Measurements from ENCODE around the gene SRPK3. TPM values are rescaled to one million over a fixed set of nuclear protein-coding genes. Genes with fewer than 3 reads are reported as not detected.

SRPK3 gene
- polyA plus RNA-seq, 1 donor (not counting 4 experiments of a cell fraction or from before 2014, with no cell fraction given) = 0.10 TPM

GRCh38 chrX:153735274-153735673, 45.6 kb upstream of the SRPK3 start:
- no peaks in the 10 kb centered on the region for H4K20me1 ChIP-seq (ENCODE audit: control insufficient read depth, extremely low read depth, insufficient read depth, low read length)
- FAIRE-seq = no peak
- dilution Hi-C loops (cut with MboI; ENCODE audit: extremely low pct_ligation_motif_present, low sequenced_read_pairs) = no loop called here

GRCh38 chrX:153736071-153736820, 44.6 kb upstream of the SRPK3 start:
- Histone ChIP-seq H2AFZ (ENCODE audit: control insufficient read depth, low read length) (no peak overlapping the region), H3K9me3 (ENCODE audit: control insufficient read depth, low read depth, low read length) (no peaks in the 10 kb centered on the region), H3K4me1 (ENCODE audit: control insufficient read depth, extremely low read depth, insufficient read depth, low read length) (peaks cover 16% of the 10 kb centered on the region), H3K4me3 (ENCODE audit: control insufficient read depth in 2 of 3, extremely low read depth in 1 of 3, insufficient read depth in 2 of 3, low read depth in 1 of 3, low read length in 3 of 3) (no peak overlapping the region), H3K36me3 (ENCODE audit: control insufficient read depth in 2 of 2, extremely low read depth in 1 of 2, insufficient read depth in 2 of 2, low read length in 2 of 2) (no peaks in the 10 kb centered on the region), H3K4me2 (ENCODE audit: control insufficient read depth, extremely low read depth, insufficient read depth, low read depth, low read length) (no peak overlapping the region), H4K20me1 (ENCODE audit: control insufficient read depth, extremely low read depth, insufficient read depth, low read length) (no peaks in the 10 kb centered on the region), H3K27ac (ENCODE audit: control insufficient read depth, insufficient read depth, low read length) (no peak overlapping the region), H3K9me1 (ENCODE audit: control insufficient read depth, extremely low read depth, insufficient read depth, low read length) (no peaks in the 10 kb centered on the region), H3K9ac (ENCODE audit: control insufficient read depth, extremely low read depth, insufficient read depth, low read length) (no peak overlapping the region), H3K27me3 (ENCODE audit: control insufficient read depth, extremely low read depth, insufficient read depth, low read length) (no peaks in the 10 kb centered on the region), H3K79me2 (ENCODE audit: control insufficient read depth, insufficient read depth, low read length) (no peaks in the 10 kb centered on the region)
- TF ChIP-seq CTCF (optimal IDR thresholded peaks at IDR 0.05 in 1 of 3, IDR thresholded peaks at IDR 0.05 in 1 of 3, conservative IDR thresholded peaks at IDR 0.05 in 1 of 3; ENCODE audit: extremely low read depth in 1 of 3, insufficient read depth in 2 of 3, low read length in 3 of 3) = no peak
- no peak for TF ChIP-seq EZH2 (IDR thresholded peaks at IDR 0.05; ENCODE audit: low read length)
- dilution Hi-C loops (cut with MboI; ENCODE audit: extremely low pct_ligation_motif_present, low sequenced_read_pairs) = no loop called here
- FAIRE-seq = no peak
- no peak for DNase-seq (ENCODE audit: low read depth, low spot score)

More at GRCh38 chrX:153735274-153735673, 45.6 kb upstream of the SRPK3 start:
- H3K4me2 ChIP-seq (ENCODE audit: control insufficient read depth, extremely low read depth, insufficient read depth, low read depth, low read length) = no peak overlapping the region
- peak in 1 of 3 experiments; percentile 10 for TF ChIP-seq CTCF (optimal IDR thresholded peaks at IDR 0.05 in 1 of 3, IDR thresholded peaks at IDR 0.05 in 1 of 3, conservative IDR thresholded peaks at IDR 0.05 in 1 of 3; ENCODE audit: extremely low read depth in 1 of 3, insufficient read depth in 2 of 3, low read length in 3 of 3)
- TF ChIP-seq EZH2 (IDR thresholded peaks at IDR 0.05; ENCODE audit: low read length) = no peak
- H3K9me1 ChIP-seq (ENCODE audit: control insufficient read depth, extremely low read depth, insufficient read depth, low read length) = no peaks in the 10 kb centered on the region
- H3K9ac ChIP-seq (ENCODE audit: control insufficient read depth, extremely low read depth, insufficient read depth, low read length) = no peak overlapping the region
- H3K79me2 ChIP-seq (ENCODE audit: control insufficient read depth, insufficient read depth, low read length) = no peaks in the 10 kb centered on the region
- no peaks in the 10 kb centered on the region for H3K36me3 ChIP-seq (ENCODE audit: control insufficient read depth in 2 of 2, extremely low read depth in 1 of 2, insufficient read depth in 2 of 2, low read length in 2 of 2)
- no peaks in the 10 kb centered on the region for H3K9me3 ChIP-seq (ENCODE audit: control insufficient read depth, low read depth, low read length)
- DNase-seq (ENCODE audit: low read depth, low spot score) = no peak
- H3K4me1 ChIP-seq (ENCODE audit: control insufficient read depth, extremely low read depth, insufficient read depth, low read length) = peaks cover 16% of the 10 kb centered on the region
- no peak overlapping the region for H3K4me3 ChIP-seq (ENCODE audit: control insufficient read depth in 2 of 3, extremely low read depth in 1 of 3, insufficient read depth in 2 of 3, low read depth in 1 of 3, low read length in 3 of 3)
- H3K27me3 ChIP-seq (ENCODE audit: control insufficient read depth, extremely low read depth, insufficient read depth, low read length) = no peaks in the 10 kb centered on the region
- H2AFZ ChIP-seq (ENCODE audit: control insufficient read depth, low read length) = no peak overlapping the region
- no peak overlapping the region for H3K27ac ChIP-seq (ENCODE audit: control insufficient read depth, insufficient read depth, low read length)

Measured in keratinocyte (primary cell).